Urinary bladder (tissue), 4 donors: ENCODE data around the gene CFAP58. TPM values are rescaled to one million over a fixed set of nuclear protein-coding genes. Genes with fewer than 3 reads are reported as not detected.
A peak's percentile ranks its signal among the peaks of the same experiment; 100 is the strongest.

Experiments used
- DNase-seq: peaks from one replicate; pipeline ENCODE4 v3.0.0-alpha.2; 2015; ENCODE audit errors: extremely low spot score
- H3K27ac ChIP-seq: one replicate; pipeline ENCODE4 v1.5.1; 2013; ENCODE audit warnings: low read depth, mild to moderate bottlenecking, moderate library complexity
- H3K36me3 ChIP-seq: one replicate; pipeline ENCODE4 v1.6.1; 2013; ENCODE audit warnings: mild to moderate bottlenecking, moderate library complexity; ENCODE audit not compliant: insufficient read depth
- H3K4me1 ChIP-seq: one replicate; pipeline ENCODE4 v1.6.1; 2013; ENCODE audit warnings: mild to moderate bottlenecking, moderate library complexity; ENCODE audit not compliant: insufficient read depth
- H3K4me3 ChIP-seq: one replicate; pipeline ENCODE4 v1.5.1; 2013; ENCODE audit warnings: low read depth, low read length
- WGBS: extraction: QIAGEN DNeasy Blood & Tissue Kit; methylation state at CpG from one replicate; pipeline ENCODE4 v1.1.7; 2013; 5-methylcytosine and 5-hydroxymethylcytosine counted together
- polyA plus RNA-seq: library from polyadenylated mRNA; stranded (reverse); fragments of 200-250 nt; gene quantifications from one replicate; pipeline ENCODE4 v1.2.3, GENCODE V29; 2013
- total RNA-seq: library from RNA; depleted of rRNA; stranded (reverse); fragments of >200 nt; gene quantifications from one replicate; pipeline ENCODE4 v1.2.3, GENCODE V29; 2014
- donor health status: healthy with polysubstance abuse.
- donor health status: healthy.

CFAP58 gene
- total and polyA plus RNA-seq, 2 donors: 0.34 to 0.69 TPM

- WGBS: 63% methylated on average over 4 of the region's 4 CpGs
- Histone ChIP-seq H3K4me3 (no peak overlapping the region), H3K27ac (no peak overlapping the region), H3K36me3 (no peaks in the 10 kb centered on the region), H3K4me1 (no peaks in the 10 kb centered on the region)
- peak; percentile 80 for DNase-seq
Observed at GRCh38 chr10:104492329-104492940, 138.8 kb downstream of the CFAP58 start.

GRCh38 chr10:104498347-104499081 lies 144.9 kb downstream of the CFAP58 start:
- no peak for DNase-seq
- no peak overlapping the region for H3K4me3 ChIP-seq
- H3K36me3 ChIP-seq: no peaks in the 10 kb centered on the region
- WGBS: 67% methylated on average over 4 of the region's 4 CpGs
- H3K4me1 ChIP-seq: no peaks in the 10 kb centered on the region
- H3K27ac ChIP-seq: no peak overlapping the region

DNA sequence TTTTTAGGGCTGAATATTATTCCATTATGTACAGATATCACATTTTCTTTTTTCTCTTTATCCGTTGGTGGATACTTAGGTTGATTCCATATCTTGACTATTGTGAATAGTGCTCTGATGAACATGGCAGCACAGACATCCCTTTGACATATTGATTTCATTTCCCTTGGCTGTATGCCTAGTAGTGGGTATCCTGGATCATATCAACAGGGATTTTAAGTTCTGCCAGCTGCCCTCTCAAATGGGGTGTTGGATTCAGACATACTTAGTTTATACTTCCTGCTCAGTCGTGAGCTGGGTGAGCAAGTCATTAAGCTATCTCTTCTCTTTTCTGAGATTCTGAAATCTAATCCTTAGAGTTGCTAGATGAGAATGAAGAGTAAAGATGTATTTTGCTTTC lies 147.8 kb downstream of the CFAP58 start:
- no peak for DNase-seq
- Histone ChIP-seq H3K4me3 (no peak overlapping the region), H3K27ac (no peak overlapping the region), H3K4me1 (no peaks in the 10 kb centered on the region), H3K36me3 (no peaks in the 10 kb centered on the region)
- WGBS: 24% methylated on average over 2 of the region's 2 CpGs

DNA sequence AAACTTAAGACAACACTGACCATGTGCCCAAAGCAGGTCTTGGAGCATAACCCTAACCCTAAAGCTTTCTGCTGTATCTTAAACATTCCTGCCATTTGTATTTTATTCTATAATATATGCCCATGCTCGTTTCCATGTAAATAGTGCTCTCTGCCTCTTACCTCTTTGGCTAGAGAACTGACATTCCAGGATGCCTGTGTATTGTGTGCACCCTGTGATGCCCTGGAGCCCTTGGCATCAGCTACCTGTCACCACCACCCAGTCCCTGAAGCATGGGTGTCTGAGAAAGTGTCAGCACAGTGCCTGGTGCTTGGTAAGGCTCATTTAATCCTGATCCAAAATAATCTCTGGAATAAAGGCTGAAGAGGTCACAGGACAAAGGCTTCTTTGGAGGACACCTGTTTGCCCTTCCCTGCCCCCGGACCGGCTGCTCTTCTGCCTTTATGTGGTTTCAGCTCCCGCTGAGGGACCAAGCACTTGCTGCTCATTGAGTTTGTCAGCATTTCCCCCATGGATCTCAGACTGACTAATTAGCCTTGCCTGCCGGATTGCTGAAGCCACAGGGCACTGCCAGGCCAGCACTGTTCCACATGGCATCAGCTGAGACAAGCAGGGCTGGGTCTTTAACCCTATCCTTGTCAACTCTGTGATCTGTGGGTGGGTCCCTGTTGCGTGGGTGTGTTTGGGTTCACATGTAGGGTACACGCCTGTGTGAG lies 148.4 kb downstream of the CFAP58 start:
- H3K36me3 ChIP-seq: no peaks in the 10 kb centered on the region
- no peak overlapping the region for H3K4me3 ChIP-seq
- DNase-seq: no peak
- 68% methylated on average over 7 of the region's 7 CpGs for WGBS
- H3K4me1 ChIP-seq: no peaks in the 10 kb centered on the region
- H3K27ac ChIP-seq: no peak overlapping the region

- Histone ChIP-seq H3K4me3 (no peak overlapping the region), H3K27ac (no peak overlapping the region), H3K4me1 (no peaks in the 10 kb centered on the region), H3K36me3 (no peaks in the 10 kb centered on the region)
- no peak for DNase-seq
- 50% methylated on average over 6 of the region's 6 CpGs for WGBS
Observed at GRCh38 chr10:104502907-104503306, 149.3 kb downstream of the CFAP58 start.

Other genes with a start within 250 kb of the CFAP58 start
- gene SFR1, start 231.7 kb upstream of the CFAP58 start, total RNA-seq: 13.6 TPM
- 6.8 TPM for gene SFR1, start 231.7 kb upstream of the CFAP58 start, polyA plus RNA-seq
- gene CFAP43, start 121.5 kb upstream of the CFAP58 start, total RNA-seq: 1.4 TPM
- gene CFAP43, start 121.5 kb upstream of the CFAP58 start, polyA plus RNA-seq: 0.19 TPM
- gene GSTO1, start 98.9 kb upstream of the CFAP58 start, total RNA-seq: 50.0 TPM
- 114 TPM for gene GSTO1, start 98.9 kb upstream of the CFAP58 start, polyA plus RNA-seq
- 6.5 TPM for gene GSTO2, start 84.6 kb upstream of the CFAP58 start, total RNA-seq
- 3.4 TPM for gene GSTO2, start 84.6 kb upstream of the CFAP58 start, polyA plus RNA-seq
- gene ITPRIP, start 15.4 kb upstream of the CFAP58 start, total RNA-seq: 7.6 TPM
- 22.4 TPM for gene ITPRIP, start 15.4 kb upstream of the CFAP58 start, polyA plus RNA-seq